ENCODE data around the gene DNM1.

The DNM1 gene

DNA sequence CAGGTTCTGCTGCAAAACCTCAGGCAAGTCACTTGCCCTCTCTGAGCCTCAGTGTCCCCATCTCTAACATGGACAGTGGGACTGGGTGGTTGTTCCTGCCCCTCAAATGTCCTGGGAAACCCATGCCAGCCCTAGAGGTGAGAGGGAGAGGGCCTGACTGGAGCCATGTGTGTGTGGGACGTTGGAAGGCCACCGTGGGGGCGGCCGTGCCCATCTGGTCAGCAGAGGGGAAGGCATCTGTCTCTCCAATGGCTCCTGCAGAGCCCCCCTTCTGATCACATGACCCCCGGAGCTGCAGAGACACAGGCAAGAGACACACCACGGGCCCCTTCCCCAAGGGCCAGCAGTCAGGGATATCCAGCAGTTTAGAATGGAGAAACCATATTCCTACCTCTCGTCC is 1.7 kb downstream of the DNM1 start:
- DNase-seq (ENCODE audit: low read depth in 1 of 2, low spot score in 1 of 2) = no peak

DNA sequence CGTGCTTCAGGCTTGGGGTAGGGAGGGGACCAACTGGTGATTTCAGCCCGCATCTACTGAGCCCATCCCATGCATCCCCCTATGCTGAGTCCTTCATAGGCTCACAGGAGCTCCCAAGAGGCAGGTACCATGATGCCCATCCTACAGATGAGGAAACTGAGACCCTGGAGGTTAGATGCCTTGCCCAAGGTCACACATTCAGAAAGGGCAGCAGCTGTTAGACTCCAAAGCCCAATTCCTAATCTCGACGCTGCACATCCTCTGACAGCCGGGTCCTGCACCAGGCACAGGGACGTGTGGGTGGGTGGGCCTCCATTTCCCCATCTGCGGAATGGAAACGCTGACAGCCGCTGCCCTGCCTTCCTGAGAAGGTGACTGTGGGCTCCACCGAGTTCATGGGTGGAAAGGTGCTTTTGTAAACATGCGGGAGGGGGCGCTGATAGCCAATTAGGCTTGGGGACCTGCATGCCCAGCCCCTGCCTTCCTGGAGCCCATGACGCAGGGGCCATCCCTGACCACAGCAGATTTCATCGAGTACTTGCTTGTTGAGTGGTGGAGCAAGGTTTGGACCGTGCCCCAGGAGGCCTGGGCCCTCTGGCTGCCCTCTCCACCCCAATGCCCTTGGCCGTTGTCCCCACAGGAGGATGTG is 2.2 kb downstream of the DNM1 start:
- DNase-seq (ENCODE audit: low read depth in 1 of 2, low spot score in 1 of 2) = no peak

GRCh38 chr9:128206484-128206883 is 3.3 kb downstream of the DNM1 start:
- DNase-seq (ENCODE audit: low read depth in 1 of 2, low spot score in 1 of 2) = no peak

DNA sequence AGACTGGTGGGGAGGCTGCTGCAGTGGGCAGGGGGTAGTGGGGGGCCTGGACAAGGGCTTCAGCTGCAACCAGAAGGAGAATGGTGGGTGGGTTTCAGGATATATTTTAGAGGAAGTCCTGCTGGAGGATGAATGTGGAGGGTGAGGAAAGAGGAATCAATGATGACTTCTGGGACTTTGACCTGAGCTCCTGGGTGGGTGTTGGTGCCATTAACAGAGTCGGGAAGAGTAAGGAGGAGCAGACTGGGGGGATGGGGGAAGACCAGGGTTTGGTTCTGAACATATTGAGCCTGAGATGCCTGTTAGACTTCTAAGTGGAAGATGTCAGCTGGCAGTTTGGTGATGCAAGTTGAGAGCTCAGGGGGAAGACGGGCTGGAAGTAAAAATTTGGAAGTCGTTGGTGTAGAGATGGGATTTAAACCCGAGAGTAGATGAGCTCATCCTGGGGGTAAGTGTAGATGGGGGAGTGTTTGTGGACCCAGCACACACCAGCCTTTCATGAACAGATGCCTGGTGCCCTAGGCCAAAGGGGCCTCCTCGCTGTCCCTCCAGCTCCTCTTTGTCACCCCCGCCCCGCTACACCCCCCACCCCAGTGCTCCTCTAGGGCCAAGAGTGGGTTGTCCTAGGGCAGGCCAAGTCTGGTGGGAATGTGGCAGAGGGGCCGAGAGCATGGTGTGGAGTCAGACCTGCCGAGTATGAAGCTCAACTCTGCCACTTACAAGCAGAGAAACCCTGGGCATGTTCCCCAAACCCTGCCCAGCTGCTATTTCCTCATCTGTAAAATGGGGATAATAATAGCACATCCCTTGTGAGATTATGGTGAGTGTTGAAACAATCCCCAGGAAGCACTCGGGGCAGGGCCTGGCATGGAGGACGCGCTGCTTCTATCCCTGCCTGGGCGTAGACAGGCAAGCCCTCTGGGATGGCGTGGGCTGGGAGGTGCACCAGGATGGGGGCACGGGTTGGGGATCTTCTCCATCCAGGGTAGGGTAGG is 4.0 kb downstream of the DNM1 start:
- DNase-seq (ENCODE audit: low read depth in 1 of 2, low spot score in 1 of 2) = no peak

GRCh38 chr9:128208386-128208785 is 5.2 kb downstream of the DNM1 start:
- DNase-seq (ENCODE audit: low read depth in 1 of 2, low spot score in 1 of 2) = no peak

DNA sequence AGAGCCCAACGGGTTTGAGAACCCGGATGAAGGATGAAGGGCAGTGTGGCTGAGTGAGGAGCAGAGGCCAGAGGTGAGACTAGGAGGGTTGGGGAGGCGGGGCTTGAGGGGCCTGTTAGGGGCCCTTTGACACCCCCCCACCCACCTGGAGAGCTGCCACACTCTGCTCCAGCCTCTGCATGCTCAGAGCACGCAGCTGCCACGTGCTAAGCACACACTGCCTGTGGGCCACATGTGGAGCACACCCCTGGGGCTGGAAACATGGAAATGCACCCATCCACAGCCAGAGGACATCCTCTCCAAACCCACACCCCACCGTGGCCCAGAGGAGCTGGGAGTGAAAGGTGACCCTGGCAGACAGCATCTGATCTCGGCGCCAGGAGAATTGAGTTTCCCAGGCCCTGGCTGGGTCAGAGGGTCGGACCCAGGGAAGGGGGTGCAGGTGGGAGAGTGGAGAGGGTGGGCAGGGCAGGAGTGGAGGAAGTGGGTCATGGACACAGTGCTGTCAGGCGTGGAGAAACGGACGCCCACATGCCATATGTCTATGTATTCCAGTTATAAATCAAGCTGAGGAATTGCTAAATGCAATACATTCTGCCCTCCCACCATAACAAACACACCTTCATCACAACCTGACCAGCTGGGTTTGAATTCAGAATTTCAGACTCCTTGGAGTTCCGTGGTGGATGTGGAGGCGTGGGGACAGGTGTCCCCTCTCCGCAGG is 5.9 kb downstream of the DNM1 start:
- DNase-seq (ENCODE audit: low read depth in 1 of 2, low spot score in 1 of 2) = no peak

DNA sequence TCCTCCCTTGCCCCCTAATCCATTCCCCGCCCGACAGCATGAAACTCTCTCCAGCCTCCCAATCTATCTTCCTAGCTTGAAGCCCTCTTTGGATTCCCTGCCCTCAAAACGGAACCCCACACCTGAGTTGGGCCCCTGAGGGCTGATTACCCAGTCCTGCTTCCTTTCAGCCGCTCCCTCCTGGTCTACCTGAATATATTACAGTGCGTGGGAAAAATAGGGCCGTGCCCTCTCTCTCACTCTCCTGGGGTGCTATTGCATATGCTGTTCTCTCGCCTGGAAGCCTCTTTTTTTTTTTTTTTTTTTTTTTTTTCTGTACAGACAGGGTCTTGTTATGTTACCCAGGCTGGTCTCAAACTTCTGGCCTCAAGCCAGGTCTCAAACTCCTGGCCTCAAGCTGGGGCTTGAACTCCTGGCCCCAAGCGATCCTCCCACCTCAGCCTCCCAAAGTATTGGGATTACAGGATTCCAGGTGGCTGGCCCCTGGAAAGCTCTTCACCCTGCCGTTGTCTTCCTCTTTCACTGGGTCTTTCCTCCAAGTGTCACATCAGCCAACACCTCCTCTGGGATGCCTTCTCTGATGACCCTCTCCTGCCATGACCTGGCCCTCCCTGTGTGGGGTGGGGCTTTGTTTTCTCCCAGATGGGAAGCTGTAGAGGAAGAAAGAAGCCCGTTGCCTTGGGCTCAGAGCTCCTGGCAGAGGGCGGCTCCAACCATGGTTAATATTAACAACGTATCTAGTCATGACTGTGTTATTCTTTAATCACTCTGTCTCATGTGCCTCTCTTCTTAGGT is 8.2 kb downstream of the DNM1 start:
- no peak for DNase-seq (ENCODE audit: low read depth in 1 of 2, low spot score in 1 of 2)

GRCh38 chr9:128211981-128212281 is 8.8 kb downstream of the DNM1 start:
- DNase-seq (ENCODE audit: low read depth in 1 of 2, low spot score in 1 of 2) = no peak

DNA sequence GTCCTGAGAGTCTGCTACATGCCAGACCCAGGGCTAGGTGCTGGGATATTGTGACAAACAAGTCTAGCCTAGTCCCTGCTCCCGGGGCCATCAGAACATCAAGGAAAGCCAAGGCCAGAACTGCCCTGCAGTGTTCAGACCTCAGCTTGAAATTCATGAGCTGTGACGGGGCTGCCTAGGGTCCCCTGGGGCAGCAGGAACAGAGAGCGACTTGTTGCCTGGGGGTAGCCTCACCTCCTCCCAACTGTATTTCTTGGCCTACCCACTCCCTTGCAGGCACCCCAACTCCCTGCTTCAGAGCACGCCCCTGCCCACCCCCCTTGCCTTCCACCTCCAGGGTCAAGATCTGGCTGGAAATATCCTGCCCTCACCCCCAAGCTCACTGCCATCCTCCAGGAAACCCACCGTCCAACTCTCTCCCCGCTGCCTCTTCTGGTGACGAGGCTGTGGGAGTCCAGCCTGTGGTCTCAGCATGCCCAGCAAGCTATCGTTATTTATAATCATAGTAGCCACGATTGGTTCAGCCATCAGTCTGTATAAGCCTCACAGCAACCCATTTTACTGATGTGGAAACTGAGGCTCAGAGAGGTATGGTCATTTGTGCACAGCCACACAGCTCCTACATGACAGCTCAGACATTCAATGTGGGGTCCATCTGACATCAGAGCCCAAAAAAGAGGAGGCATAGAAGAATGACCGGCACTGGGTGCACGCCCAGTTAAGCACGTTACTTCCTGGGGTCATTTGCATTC is 10.7 kb downstream of the DNM1 start:
- no peak for DNase-seq (ENCODE audit: low read depth in 1 of 2, low spot score in 1 of 2)

DNA sequence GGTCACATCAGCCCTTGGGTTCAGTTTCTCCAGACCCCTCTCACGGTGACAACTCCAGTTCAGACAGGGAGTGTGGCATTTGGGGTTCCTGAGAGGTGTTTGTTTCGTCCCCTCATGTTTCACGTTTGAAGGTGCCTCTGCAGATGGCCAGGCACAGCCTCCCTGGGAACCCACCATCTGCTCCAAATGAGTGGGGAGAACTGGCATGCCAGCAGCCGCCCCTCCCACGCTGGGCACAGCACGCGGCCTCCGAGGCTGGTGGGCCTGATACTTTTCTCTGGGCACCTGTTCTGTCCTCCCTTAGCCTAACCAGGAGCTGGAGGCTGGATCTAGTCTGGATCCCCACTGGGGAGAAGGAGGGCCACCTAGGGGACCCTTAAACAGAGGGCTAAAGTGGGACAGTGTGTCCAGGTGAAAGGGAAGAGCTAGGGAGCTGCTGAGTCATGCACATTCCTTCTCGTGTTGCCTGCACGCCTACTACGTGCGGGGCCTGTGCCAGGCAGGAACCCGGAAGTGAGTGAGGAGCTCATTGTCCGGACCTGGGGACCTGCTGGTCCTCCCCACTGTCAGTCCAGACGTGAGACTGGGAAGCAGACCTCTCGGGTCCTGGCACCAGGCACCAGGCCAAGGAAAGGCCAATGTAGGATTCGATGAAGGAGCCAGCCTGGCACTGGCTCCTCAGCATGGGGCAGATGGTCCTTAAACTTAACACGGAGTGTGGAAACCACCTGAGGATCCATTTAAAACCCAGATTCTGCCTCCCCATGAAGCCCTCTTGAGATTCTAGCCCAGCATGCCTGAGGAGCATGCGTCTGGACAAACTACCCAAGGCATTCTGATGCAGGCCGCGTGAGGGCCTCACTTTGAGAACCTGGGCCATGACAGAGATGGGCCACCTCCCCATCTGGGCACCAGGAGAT is 11.7 kb downstream of the DNM1 start:
- DNase-seq (ENCODE audit: low read depth in 1 of 2, low spot score in 1 of 2) = no peak

- no peak for DNase-seq (ENCODE audit: low read depth in 1 of 2, low spot score in 1 of 2)
Observed at GRCh38 chr9:128215491-128216409, 12.6 kb downstream of the DNM1 start.

GRCh38 chr9:128216781-128217553 is 13.8 kb downstream of the DNM1 start:
- DNase-seq (ENCODE audit: low read depth in 1 of 2, low spot score in 1 of 2) = no peak

DNA sequence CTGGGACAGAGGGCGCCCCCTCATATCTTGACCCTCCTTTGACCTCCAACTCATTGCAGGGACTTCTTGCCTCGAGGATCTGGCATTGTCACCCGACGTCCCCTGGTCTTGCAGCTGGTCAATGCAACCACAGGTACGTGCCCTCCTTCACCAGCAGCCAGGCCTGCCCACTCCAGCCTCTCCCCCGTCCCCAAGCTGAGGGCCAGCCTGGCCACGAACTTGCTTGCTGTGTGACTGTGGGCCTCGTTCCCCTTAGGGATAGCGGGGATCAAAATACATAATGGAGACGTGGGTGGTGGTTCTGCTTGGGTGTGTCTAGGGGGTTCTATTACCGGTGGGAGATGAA is 15.0 kb downstream of the DNM1 start:
- no peak for DNase-seq (ENCODE audit: low read depth in 1 of 2, low spot score in 1 of 2)

- peak; percentile 76 to 88 for DNase-seq (ENCODE audit: low read depth in 1 of 2, low spot score in 1 of 2)
Observed at GRCh38 chr9:128218518-128219389, 15.6 kb downstream of the DNM1 start.

DNA sequence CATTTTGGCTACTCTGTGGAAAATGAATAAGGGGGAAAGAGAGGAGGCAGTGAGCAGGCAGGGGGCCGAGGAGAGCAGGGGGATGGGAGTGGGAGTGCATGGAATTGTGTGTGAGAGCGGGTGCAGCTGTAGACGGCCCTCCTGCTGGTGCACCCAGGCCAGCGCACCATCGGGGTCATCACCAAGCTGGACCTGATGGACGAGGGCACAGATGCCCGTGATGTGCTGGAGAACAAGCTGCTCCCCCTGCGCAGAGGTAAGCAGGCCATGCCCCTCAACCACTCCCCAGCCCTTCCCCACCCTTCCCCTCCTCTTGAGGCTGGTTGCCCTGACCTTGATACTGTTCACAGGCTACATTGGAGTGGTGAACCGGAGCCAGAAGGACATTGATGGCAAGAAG is 16.7 kb downstream of the DNM1 start:
- DNase-seq (ENCODE audit: low read depth in 1 of 2, low spot score in 1 of 2) = no peak

DNA sequence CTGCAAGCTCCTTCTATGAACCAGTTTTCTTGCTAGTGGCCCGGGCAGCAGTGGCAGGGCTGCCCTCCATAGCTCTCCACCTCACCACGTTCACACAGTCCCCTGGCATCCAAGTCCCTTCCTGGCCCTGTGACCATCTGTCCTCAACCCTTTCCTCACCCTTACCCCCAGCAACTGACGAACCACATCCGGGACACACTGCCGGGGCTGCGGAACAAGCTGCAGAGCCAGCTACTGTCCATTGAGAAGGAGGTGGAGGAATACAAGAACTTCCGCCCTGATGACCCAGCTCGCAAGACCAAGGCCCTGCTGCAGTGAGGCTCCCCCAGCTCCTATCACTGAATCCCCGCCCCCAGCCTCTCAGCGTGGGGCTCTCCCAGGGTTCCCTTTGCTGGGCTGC is 18.8 kb downstream of the DNM1 start:
- no peak for DNase-seq (ENCODE audit: low read depth in 1 of 2, low spot score in 1 of 2)

Data from stimulated activated CD4-positive, alpha-beta T cell treated with anti-CD3 and anti-CD28 coated beads, Interleukin-15, amount 100 ng/mL, for 1 hour (primary cell).